Tibial nerve (tissue), 4 donors: ENCODE data around the gene CLPTM1. TPM values are rescaled to one million over a fixed set of nuclear protein-coding genes. Genes with fewer than 3 reads are reported as not detected.
"Not testable (repeated sequence)": the region's sequence is repeated elsewhere in the genome, so short reads cannot be mapped to it uniquely, and the experiment has no call there.

Experiments used
- DNase-seq, 2 donors: peaks; one replicate each; pipeline ENCODE4 v3.0.0-alpha.2; 2019; ENCODE audit warnings: low spot score in 2 of 2
- H3K27ac ChIP-seq, 4 donors: fragments of 200-600 bp; sonication (generic) in 3 of 4; one replicate each; pipeline ENCODE4 v1.5.1; 2017 to 2019; ENCODE audit warnings: mild to moderate bottlenecking in 1 of 4
- H3K27me3 ChIP-seq, 2 donors: fragments of 200-600 bp; sonication (generic) in 1 of 2; one replicate each; pipeline versions ENCODE4 v1.5.1 to v1.6.0; 2017 to 2019
- H3K36me3 ChIP-seq, 3 donors: fragments of 200-600 bp; sonication (generic); one replicate each; pipeline ENCODE4 v1.5.1; 2018 to 2019
- H3K4me1 ChIP-seq, 4 donors: fragments of 200-600 bp; sonication (generic) in 3 of 4; one replicate each; pipeline ENCODE4 v1.5.1; 2017 to 2019
- H3K4me3 ChIP-seq, 4 donors: fragments of 200-600 bp; sonication (generic) in 3 of 4; one replicate each; pipeline ENCODE4 v1.5.1; 2017 to 2019; ENCODE audit warnings: mild to moderate bottlenecking in 1 of 4, moderate library complexity in 1 of 4
- H3K9me3 ChIP-seq, 4 donors: fragments of 200-600 bp; sonication (generic) in 3 of 4; one replicate each; pipeline ENCODE4 v1.5.1; 2017 to 2019
- EP300 ChIP-seq, 2 donors: sonication (generic); formaldehyde crosslinking; IDR thresholded peaks; one replicate each; pipeline ENCODE4 v1.6.1; 2017; ENCODE audit warnings: antibody characterized with exemption in 2 of 2, mild to moderate bottlenecking in 1 of 2
- POLR2A ChIP-seq, 2 donors: fragments of 450-650 bp; IDR thresholded peaks; one replicate each; pipeline ENCODE4 v1.6.1; 2017; ENCODE audit warnings: antibody characterized with exemption in 2 of 2, mild to moderate bottlenecking in 2 of 2, moderate library complexity in 2 of 2
- WGBS, 2 donors: methylation state at CpG; one replicate each; pipeline ENCODE4 v1.1.5; 2018; 5-methylcytosine and 5-hydroxymethylcytosine counted together
- total RNA-seq, 4 donors: library from RNA; depleted of rRNA; stranded (reverse); fragments of >200 nt; gene quantifications; one replicate each; pipeline ENCODE4 v1.1.0, GENCODE V29; 2016
- TF ChIP-seq, protein P1 (sequence below), 5 experiments: fragments of 200-600 bp in 3 of 5; fragments of 450-650 bp in 2 of 5; sonication (generic) in 3 of 5; IDR thresholded peaks; one replicate each; pipeline ENCODE4 v1.5.1; 2016 to 2019; ENCODE audit warnings: antibody characterized with exemption in 5 of 5, mild to moderate bottlenecking in 3 of 5, moderate library complexity in 2 of 5

Gene CLPTM1
- total RNA-seq, 4 donors from 2014 or later: 52.3 to 89.4 (median 74.5) TPM

DNA sequence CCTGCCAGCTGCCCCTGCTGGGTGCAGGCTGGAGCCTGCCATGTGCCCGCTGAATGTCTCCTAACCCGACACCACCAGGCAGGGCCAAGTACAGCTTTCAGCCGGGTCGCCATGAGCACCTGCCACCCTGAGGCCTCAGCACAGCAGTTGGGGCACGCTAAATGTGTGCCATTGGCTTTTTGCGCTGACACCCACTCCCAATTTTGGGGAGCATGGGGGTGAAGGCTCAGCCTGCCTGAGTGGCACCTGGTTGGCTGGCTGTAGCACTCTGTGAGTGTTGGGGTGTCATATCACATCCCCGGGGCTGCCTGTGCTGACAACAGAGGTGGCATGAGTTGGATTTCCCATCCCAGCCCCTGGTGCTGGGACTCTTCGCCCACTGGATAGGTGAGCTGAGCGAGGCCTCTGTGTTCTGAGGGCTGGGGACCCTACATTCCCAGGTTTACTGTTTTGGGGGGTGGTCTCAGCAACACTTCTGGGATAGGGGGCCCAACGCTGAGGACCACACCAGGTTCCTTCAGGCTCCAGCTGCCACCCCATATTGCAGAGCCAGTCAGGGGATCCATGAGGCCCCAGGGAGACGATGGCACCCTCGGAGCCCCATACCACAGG lies 38.9 kb downstream of the CLPTM1 start:
- no peak for TF ChIP-seq POLR2A (IDR thresholded peaks at IDR 0.05)
- TF ChIP-seq EP300 (IDR thresholded peaks at IDR 0.05): no peak
- TF ChIP-seq, protein P1, sequence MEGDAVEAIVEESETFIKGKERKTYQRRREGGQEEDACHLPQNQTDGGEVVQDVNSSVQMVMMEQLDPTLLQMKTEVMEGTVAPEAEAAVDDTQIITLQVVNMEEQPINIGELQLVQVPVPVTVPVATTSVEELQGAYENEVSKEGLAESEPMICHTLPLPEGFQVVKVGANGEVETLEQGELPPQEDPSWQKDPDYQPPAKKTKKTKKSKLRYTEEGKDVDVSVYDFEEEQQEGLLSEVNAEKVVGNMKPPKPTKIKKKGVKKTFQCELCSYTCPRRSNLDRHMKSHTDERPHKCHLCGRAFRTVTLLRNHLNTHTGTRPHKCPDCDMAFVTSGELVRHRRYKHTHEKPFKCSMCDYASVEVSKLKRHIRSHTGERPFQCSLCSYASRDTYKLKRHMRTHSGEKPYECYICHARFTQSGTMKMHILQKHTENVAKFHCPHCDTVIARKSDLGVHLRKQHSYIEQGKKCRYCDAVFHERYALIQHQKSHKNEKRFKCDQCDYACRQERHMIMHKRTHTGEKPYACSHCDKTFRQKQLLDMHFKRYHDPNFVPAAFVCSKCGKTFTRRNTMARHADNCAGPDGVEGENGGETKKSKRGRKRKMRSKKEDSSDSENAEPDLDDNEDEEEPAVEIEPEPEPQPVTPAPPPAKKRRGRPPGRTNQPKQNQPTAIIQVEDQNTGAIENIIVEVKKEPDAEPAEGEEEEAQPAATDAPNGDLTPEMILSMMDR (IDR thresholded peaks at IDR 0.05): no peak
- Histone ChIP-seq H3K27ac (no peak overlapping the region), H3K4me1 (no peaks in the 10 kb centered on the region), H3K4me3 (no peak overlapping the region), H3K36me3 (peaks cover 0 to 56% (median 0%) of the 10 kb centered on the region in 3 donors), H3K9me3 (no peaks in the 10 kb centered on the region), H3K27me3 (no peaks in the 10 kb centered on the region)
- 80 to 83% methylated on average over 9 of the region's 12 CpGs for WGBS, 2 donors
- no peak for DNase-seq

GRCh38 chr19:44998025-44998424 lies 42.8 kb downstream of the CLPTM1 start:
- Histone ChIP-seq H3K9me3 (no peaks in the 10 kb centered on the region), H3K4me3 (no peak overlapping the region), H3K27me3 (no peaks in the 10 kb centered on the region), H3K4me1 (peaks cover 0 to 15% (median 7%) of the 10 kb centered on the region in 4 donors), H3K27ac (no peak overlapping the region), H3K36me3 (peaks cover 0 to 16% (median 0%) of the 10 kb centered on the region in 3 donors)
- no peak for DNase-seq
- TF ChIP-seq, protein P1 (IDR thresholded peaks at IDR 0.05): no peak
- TF ChIP-seq POLR2A (IDR thresholded peaks at IDR 0.05): no peak
- no peak for TF ChIP-seq EP300 (IDR thresholded peaks at IDR 0.05)
- WGBS, 2 donors: 85 to 89% methylated on average over 4 of the region's 4 CpGs

DNA sequence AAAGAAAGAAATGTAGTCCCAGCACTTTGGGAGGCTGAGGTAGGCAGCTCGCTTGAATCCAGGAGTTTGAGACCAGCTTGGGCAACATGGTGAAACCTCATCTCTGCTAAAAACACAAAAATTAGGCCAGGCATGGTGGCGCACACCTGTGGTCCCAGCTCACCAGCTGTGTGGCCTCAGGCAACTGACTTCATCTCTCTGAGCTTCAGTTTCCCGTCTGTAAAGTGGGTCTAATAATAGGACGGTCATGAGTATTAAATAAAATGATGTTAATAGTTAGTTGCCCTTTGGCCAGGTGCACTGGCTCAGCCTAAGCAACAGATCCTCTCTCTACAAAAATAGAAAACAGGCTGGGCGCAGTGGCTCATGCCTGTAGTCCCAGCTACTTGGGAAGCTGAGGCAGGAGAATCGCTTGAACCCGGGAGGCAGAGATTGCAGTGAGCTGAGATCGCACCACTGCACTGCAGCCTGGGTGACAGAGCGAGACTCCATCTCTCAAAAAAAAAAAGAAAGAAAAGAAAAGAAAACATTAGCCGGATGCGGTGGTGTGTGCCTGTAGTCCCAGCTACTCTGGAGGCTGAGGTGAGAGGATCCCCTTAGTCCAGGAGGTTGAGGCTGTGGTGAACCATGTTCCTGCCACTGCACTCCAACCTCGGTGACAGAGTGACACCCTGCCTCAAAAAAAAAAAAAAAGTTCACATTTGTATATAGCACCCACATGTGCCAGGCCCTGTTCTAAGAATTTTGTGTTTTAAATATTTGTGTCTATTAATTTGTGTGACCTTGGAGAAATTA lies 44.1 kb downstream of the CLPTM1 start:
- H3K4me1 ChIP-seq: peaks cover 0 to 15% (median 7%) of the 10 kb centered on the region in 4 donors
- H3K9me3 ChIP-seq, H3K4me3 ChIP-seq, H3K27me3 ChIP-seq, H3K27ac ChIP-seq, H3K36me3 ChIP-seq, DNase-seq: not testable (repeated sequence)
- WGBS, 2 donors: 68 to 75% methylated on average over 12 of the region's 12 CpGs

GRCh38 chr19:45000665-45001064 lies 45.5 kb downstream of the CLPTM1 start:
- H3K36me3 ChIP-seq: peaks cover 0 to 16% (median 0%) of the 10 kb centered on the region in 3 donors
- 68 to 71% methylated on average over 19 of the region's 19 CpGs for WGBS, 2 donors
- peak overlapping the region; percentile 37 to 99 (median 74) for H3K27ac ChIP-seq
- not testable (repeated sequence) for DNase-seq, H3K9me3 ChIP-seq, H3K27me3 ChIP-seq
- peak overlapping the region in 2 of 4 donors; percentile 92 to 94 for H3K4me3 ChIP-seq
- peaks cover 0 to 15% (median 7%) of the 10 kb centered on the region in 4 donors for H3K4me1 ChIP-seq

DNA sequence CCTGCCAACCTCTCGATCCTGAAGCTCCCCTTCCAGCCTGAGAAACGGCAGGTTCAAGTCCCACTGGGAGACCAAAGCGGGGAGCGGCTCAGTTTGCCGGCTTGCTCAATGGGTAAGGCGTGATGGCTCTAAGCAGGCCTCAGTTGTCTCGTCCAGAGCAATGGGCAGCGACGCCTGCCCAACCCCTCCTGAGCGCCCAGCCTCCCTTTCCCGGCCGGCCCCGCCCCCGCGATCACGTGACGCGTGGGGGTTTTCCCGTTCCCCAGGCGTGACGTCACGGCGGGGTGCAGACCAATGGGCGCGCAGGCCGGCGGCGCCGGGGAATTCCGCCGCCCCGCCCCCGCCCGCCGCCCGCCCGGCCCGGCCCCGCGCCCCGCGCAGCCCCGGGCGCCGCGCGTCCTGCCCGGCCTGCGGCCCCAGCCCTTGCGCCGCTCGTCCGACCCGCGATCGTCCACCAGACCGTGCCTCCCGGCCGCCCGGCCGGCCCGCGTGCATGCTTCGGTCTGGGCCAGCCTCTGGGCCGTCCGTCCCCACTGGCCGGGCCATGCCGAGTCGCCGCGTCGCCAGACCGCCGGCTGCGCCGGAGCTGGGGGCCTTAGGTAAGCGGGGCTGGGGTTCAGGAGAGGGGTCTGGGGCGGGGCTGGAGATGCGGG lies 46.0 kb downstream of the CLPTM1 start, which contains the start of gene RELB:
RELB (plus strand) TSS at position 378 of the 653 bp plus-strand sequence; CDS start at position 494, 116 bp downstream.
- Histone ChIP-seq H3K36me3 (peaks cover 0 to 21% (median 0%) of the 10 kb centered on the region in 3 donors), H3K4me1 (peaks cover 0 to 15% (median 7%) of the 10 kb centered on the region in 4 donors), H3K27ac (peak within 1 kb of the TSS; percentile 98 to 100 (median 99)), H3K9me3 (no peaks in the 10 kb centered on the region), H3K4me3 (peak within 1 kb of the TSS; percentile 84 to 94 (median 90)), H3K27me3 (no peaks in the 10 kb centered on the region)
- DNase-seq: peak; percentile 94 to 96
- 3 to 8% methylated on average over 10 to 37 of the region's 79 CpGs for WGBS, 2 donors
- peak; percentile 33 to 67 for TF ChIP-seq EP300 (IDR thresholded peaks at IDR 0.05)
- no peak for TF ChIP-seq POLR2A (IDR thresholded peaks at IDR 0.05)
- TF ChIP-seq, protein P1 (IDR thresholded peaks at IDR 0.05): no peak
